Parathyroid adenoma (tissue), 2 donors: ENCODE measurements around the gene SLC25A33.

Experiments
- H2AFZ ChIP-seq: fragments of 300-600 bp; sonication (generic); one replicate; pipeline ENCODE4 v1.7.0; 2017; ENCODE audit warnings: antibody characterized with exemption, mild to moderate bottlenecking
- H3K27ac ChIP-seq: fragments of 300-600 bp; sonication (generic); one replicate; pipeline ENCODE4 v1.7.0; 2017
- H3K27me3 ChIP-seq: fragments of 300-600 bp; sonication (generic); one replicate; pipeline ENCODE4 v1.7.0; 2017; ENCODE audit warnings: low read length; ENCODE audit not compliant: control insufficient read depth, insufficient read depth
- H3K36me3 ChIP-seq: fragments of 300-600 bp; sonication (generic); one replicate; pipeline ENCODE4 v1.7.0; 2017; ENCODE audit warnings: low read length; ENCODE audit not compliant: control insufficient read depth, insufficient read depth
- H3K4me1 ChIP-seq: fragments of 300-600 bp; sonication (generic); one replicate; pipeline ENCODE4 v1.7.0; 2017; ENCODE audit warnings: control low read depth
- H3K4me2 ChIP-seq: fragments of 300-600 bp; sonication (generic); one replicate; pipeline ENCODE4 v1.7.0; 2017; ENCODE audit warnings: low read length
- H3K4me3 ChIP-seq: fragments of 300-600 bp; sonication (generic); one replicate; pipeline ENCODE4 v1.7.0; 2017; ENCODE audit warnings: low read depth, low read length
- H3K79me2 ChIP-seq: fragments of 300-600 bp; sonication (generic); one replicate; pipeline ENCODE4 v1.7.0; 2017; ENCODE audit warnings: control low read depth
- H3K9ac ChIP-seq: fragments of 300-600 bp; sonication (generic); one replicate; pipeline ENCODE4 v1.7.0; 2017; ENCODE audit warnings: mild to moderate bottlenecking
- H3K9me3 ChIP-seq: fragments of 300-600 bp; sonication (generic); one replicate; pipeline ENCODE4 v1.7.0; 2017; ENCODE audit warnings: low read length; ENCODE audit not compliant: control insufficient read depth
- TF ChIP-seq, protein P1 (sequence below): fragments of 300-600 bp; sonication (generic); IDR thresholded peaks from one replicate; pipeline ENCODE4 v1.7.0; 2017; ENCODE audit warnings: antibody characterized with exemption, mild to moderate bottlenecking
- donor health status: primary hyperparathyroidism.

Gene SLC25A33

GRCh38 chr1:9529190-9529589 lies 10.1 kb upstream of the SLC25A33 start:
- no peak overlapping the region for H3K9ac ChIP-seq
- H3K27ac ChIP-seq: no peak overlapping the region
- H3K79me2 ChIP-seq: no peaks in the 10 kb centered on the region
- H3K9me3 ChIP-seq: no peaks in the 10 kb centered on the region
- H3K4me2 ChIP-seq: no peak overlapping the region
- no peaks in the 10 kb centered on the region for H3K4me1 ChIP-seq
- H3K27me3 ChIP-seq: no peaks in the 10 kb centered on the region
- H3K4me3 ChIP-seq: no peak overlapping the region
- H3K36me3 ChIP-seq: no peaks in the 10 kb centered on the region
- TF ChIP-seq, protein P1, sequence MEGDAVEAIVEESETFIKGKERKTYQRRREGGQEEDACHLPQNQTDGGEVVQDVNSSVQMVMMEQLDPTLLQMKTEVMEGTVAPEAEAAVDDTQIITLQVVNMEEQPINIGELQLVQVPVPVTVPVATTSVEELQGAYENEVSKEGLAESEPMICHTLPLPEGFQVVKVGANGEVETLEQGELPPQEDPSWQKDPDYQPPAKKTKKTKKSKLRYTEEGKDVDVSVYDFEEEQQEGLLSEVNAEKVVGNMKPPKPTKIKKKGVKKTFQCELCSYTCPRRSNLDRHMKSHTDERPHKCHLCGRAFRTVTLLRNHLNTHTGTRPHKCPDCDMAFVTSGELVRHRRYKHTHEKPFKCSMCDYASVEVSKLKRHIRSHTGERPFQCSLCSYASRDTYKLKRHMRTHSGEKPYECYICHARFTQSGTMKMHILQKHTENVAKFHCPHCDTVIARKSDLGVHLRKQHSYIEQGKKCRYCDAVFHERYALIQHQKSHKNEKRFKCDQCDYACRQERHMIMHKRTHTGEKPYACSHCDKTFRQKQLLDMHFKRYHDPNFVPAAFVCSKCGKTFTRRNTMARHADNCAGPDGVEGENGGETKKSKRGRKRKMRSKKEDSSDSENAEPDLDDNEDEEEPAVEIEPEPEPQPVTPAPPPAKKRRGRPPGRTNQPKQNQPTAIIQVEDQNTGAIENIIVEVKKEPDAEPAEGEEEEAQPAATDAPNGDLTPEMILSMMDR: no peak
- no peak overlapping the region for H2AFZ ChIP-seq

DNA sequence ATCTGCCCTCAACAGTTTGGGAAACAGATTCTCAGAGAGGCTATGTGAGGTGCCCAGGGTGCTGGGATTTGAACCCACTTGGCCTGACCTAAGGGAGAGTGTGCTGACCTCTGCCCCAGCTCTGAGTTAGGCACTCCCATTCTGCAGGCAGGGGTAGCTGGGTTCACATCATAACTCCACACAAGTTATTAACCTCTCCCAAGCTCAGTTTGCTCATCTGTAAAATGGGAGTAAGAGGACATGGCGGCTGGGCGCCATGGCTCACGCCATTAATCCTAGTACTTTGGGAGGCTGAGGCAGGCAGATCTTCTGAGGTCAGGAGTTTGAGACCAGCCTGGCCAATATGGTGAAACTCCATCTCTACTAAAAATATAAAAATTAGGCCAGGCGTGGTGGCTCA lies 8.9 kb upstream of the SLC25A33 start:
- no peak overlapping the region for H3K4me2 ChIP-seq
- H2AFZ ChIP-seq: no peak overlapping the region
- no peaks in the 10 kb centered on the region for H3K79me2 ChIP-seq
- no peak overlapping the region for H3K9ac ChIP-seq
- no peaks in the 10 kb centered on the region for H3K36me3 ChIP-seq
- H3K4me3 ChIP-seq: no peak overlapping the region
- H3K27ac ChIP-seq: no peak overlapping the region
- H3K27me3 ChIP-seq: no peaks in the 10 kb centered on the region
- H3K9me3 ChIP-seq: no peaks in the 10 kb centered on the region
- no peaks in the 10 kb centered on the region for H3K4me1 ChIP-seq
- TF ChIP-seq, protein P1: no peak

DNA sequence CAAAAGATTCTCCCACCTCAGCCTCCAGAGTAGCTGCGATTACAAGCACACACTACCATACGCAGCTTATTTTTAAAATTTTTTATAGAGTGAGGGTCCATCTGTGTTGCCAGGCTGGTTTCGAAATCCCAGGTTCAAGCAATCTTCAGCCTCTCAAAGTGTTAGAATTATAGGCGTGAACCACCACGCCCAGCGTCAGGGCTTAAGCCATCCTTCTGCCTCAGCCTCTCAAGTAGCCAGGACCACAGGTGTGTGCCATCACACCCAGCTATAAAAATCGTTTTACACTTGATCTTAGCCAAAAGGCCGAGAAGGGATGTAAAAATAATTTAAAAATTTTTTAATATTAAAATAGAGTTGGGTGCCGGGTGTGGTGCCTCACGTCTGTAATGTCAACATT lies 4.3 kb upstream of the SLC25A33 start:
- Histone ChIP-seq H3K79me2 (no peaks in the 10 kb centered on the region), H3K4me1 (no peaks in the 10 kb centered on the region), H3K4me2 (no peak overlapping the region), H3K27me3 (no peaks in the 10 kb centered on the region), H3K36me3 (no peaks in the 10 kb centered on the region), H2AFZ (no peak overlapping the region), H3K9me3 (no peaks in the 10 kb centered on the region), H3K4me3 (no peak overlapping the region), H3K27ac (no peak overlapping the region), H3K9ac (no peak overlapping the region)
- TF ChIP-seq, protein P1: no peak

GRCh38 chr1:9536301-9536700 lies 3.0 kb upstream of the SLC25A33 start:
- no peaks in the 10 kb centered on the region for H3K36me3 ChIP-seq
- no peak overlapping the region for H3K4me2 ChIP-seq
- TF ChIP-seq, protein P1: no peak

DNA sequence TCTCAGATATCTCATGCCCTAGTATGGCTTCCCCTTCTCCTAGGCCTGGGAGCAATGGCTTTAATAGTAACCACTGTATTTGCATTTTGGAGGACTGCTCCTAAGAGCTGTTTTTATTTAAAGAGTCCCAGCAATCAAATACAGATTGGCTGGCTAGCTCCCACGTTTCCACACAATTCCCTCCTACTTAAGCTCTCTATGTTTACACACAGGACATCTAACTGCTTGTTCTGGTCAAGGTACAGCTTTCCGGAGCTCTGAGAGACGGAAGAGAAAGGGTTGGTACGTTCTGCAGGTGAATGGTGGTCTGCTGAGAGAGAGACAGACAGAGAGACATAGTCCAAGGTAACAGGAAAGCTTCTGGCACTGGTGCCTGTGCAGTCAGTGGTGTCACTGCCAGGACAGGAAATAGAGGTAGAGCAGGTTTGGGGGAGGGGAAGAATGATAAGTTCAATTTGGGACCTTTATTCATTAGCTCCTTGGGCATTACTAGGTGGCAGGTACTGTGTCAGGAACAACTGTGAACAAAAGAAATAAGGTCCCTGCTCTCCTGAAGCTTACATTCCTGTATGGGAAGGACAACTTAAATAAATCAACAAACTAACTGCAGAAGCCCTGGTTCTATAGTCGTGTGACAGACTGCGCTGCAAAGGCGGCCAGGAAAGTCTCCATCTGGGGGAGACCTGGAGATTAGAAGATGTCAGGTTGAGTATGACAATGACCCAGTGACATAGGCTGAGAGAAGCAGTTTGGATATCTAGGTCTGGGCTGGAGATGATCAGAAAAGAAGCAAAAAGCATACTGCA lies 1.2 kb upstream of the SLC25A33 start:
- no peak overlapping the region for H3K4me2 ChIP-seq
- H3K79me2 ChIP-seq: peaks cover 6% of the 10 kb centered on the region
- no peaks in the 10 kb centered on the region for H3K36me3 ChIP-seq
- TF ChIP-seq, protein P1: no peak
- H2AFZ ChIP-seq: no peak overlapping the region
- H3K4me3 ChIP-seq: no peak overlapping the region
- no peaks in the 10 kb centered on the region for H3K27me3 ChIP-seq
- no peaks in the 10 kb centered on the region for H3K9me3 ChIP-seq
- no peak overlapping the region for H3K27ac ChIP-seq
- H3K9ac ChIP-seq: no peak overlapping the region
- no peaks in the 10 kb centered on the region for H3K4me1 ChIP-seq

More at GRCh38 chr1:9536301-9536700, 3.0 kb upstream of the SLC25A33 start:
- H3K27ac ChIP-seq: no peak overlapping the region
- H3K27me3 ChIP-seq: no peaks in the 10 kb centered on the region
- no peak overlapping the region for H3K9ac ChIP-seq
- H3K4me3 ChIP-seq: no peak overlapping the region
- H3K79me2 ChIP-seq: peaks cover 6% of the 10 kb centered on the region
- H3K9me3 ChIP-seq: no peaks in the 10 kb centered on the region
- H2AFZ ChIP-seq: no peak overlapping the region
- H3K4me1 ChIP-seq: no peaks in the 10 kb centered on the region
